B cell (primary cell): ENCODE data around the gene EMP1. TPM values are rescaled to one million over a fixed set of nuclear protein-coding genes. Genes with fewer than 3 reads are reported as not detected.

Experiments used
- ATAC-seq: fragments of 200-7000 bp; cut with Tn5 transposase; one replicate; pipeline ENCODE4 v1.10.0; 2021; ENCODE audit warnings: low read depth, mild to moderate bottlenecking, moderate number of reproducible peaks, moderate library complexity
- CTCF ChIA-PET: fragments of 350-600 bp; sonication (Branson Sonifier 250); formaldehyde crosslinking; loops from one replicate; lab custom pipeline; 2021; ENCODE audit warnings: antibody characterized with exemption, inconsistent platforms; lab: Charles Lee
- POLR2A ChIA-PET: fragments of 350-600 bp; sonication (Branson Sonifier 250); formaldehyde crosslinking; loops from one replicate; lab custom pipeline; 2021; ENCODE audit warnings: antibody characterized with exemption; lab: Charles Lee
- DNase-seq: peaks from one replicate; pipeline ENCODE4 v3.0.0; 2013
- H2AFZ ChIP-seq: 2 replicates; pipeline ENCODE4 v1.6.1; 2012; ENCODE audit warnings: mild to moderate bottlenecking, low read depth, low read length; ENCODE audit not compliant: insufficient read depth, poor library complexity, severe bottlenecking
- H3K27ac ChIP-seq, 2 donors: 1 replicate in 1 of 2; 2 replicates in 1 of 2; pipeline ENCODE4 v1.5.1; 2012 to 2013; ENCODE audit warnings: low read length in 2 of 2, mild to moderate bottlenecking in 2 of 2, moderate library complexity in 1 of 2
- H3K27me3 ChIP-seq, 4 experiments: fragments of 200-600 bp in 1 of 4; sonication (generic) in 1 of 4; replicated peaks in 1 of 4; 1 replicate in 2 of 4; 2 replicates in 2 of 4; pipeline versions ENCODE4 v1.6.1 to v1.7.0; 2013 to 2016; ENCODE audit warnings: low read length in 3 of 4, mild to moderate bottlenecking in 2 of 4, mixed read lengths in 1 of 4, moderate library complexity in 1 of 4; ENCODE audit not compliant: insufficient read depth in 4 of 4, control insufficient read depth in 3 of 4; ENCODE audit errors: control extremely low read depth in 1 of 4
- H3K36me3 ChIP-seq, 2 experiments: replicated peaks in 1 of 2; 1 replicate in 1 of 2; 2 replicates in 1 of 2; pipeline versions ENCODE4 v1.6.1 to v1.7.1; 2013; ENCODE audit warnings: low read length in 1 of 2; ENCODE audit not compliant: insufficient read depth in 2 of 2, control insufficient read depth in 1 of 2; ENCODE audit errors: control extremely low read depth in 1 of 2, extremely low read depth in 1 of 2
- H3K4me1 ChIP-seq, 2 donors: fragments of 200-600 bp in 1 of 2; sonication (generic) in 1 of 2; 1 replicate in 1 of 2; 2 replicates in 1 of 2; pipeline versions ENCODE4 v1.5.1 to v1.6.1; 2013 to 2017; ENCODE audit warnings: low read length in 2 of 2; ENCODE audit not compliant: control insufficient read depth in 2 of 2, insufficient read depth in 2 of 2
- H3K4me2 ChIP-seq: replicated peaks from 2 replicates; pipeline ENCODE3; 2012; ENCODE audit warnings: mild to moderate bottlenecking, low read depth, low read length; ENCODE audit not compliant: poor library complexity, severe bottlenecking
- H3K4me3 ChIP-seq, 5 experiments: fragments of 200-600 bp in 1 of 5; sonication (generic) in 1 of 5; 1 replicate in 3 of 5; 2 replicates in 2 of 5; pipeline versions ENCODE4 v1.5.1 to v1.7.0; 2011 to 2016; ENCODE audit warnings: low read length in 4 of 5, mild to moderate bottlenecking in 4 of 5, low read depth in 2 of 5, control low read depth in 1 of 5, moderate library complexity in 1 of 5; ENCODE audit not compliant: insufficient read depth in 1 of 5; ENCODE audit errors: control extremely low read depth in 1 of 5, extremely low read depth in 1 of 5
- H3K79me2 ChIP-seq: fragments of 200-600 bp; sonication (generic); one replicate; pipeline ENCODE4 v1.6.0; 2016; ENCODE audit warnings: low read length; ENCODE audit not compliant: control insufficient read depth, insufficient read depth
- H3K9ac ChIP-seq: fragments of 200-600 bp; sonication (generic); 2 replicates; pipeline ENCODE4 v1.6.1; 2017; ENCODE audit warnings: mild to moderate bottlenecking, low read length, moderate library complexity
- H3K9me3 ChIP-seq, 3 donors: one replicate each; pipeline versions ENCODE4 v1.6.1 to v1.7.1; 2013; ENCODE audit warnings: low read length in 2 of 3; ENCODE audit not compliant: control insufficient read depth in 2 of 3, insufficient read depth in 1 of 3; ENCODE audit errors: control extremely low read depth in 1 of 3
- H4K20me1 ChIP-seq: 2 replicates; pipeline ENCODE4 v1.6.0; 2012; ENCODE audit warnings: mild to moderate bottlenecking, low read length; ENCODE audit not compliant: insufficient read depth, control insufficient read depth, poor library complexity, severe bottlenecking
- H3K27ac Mint-ChIP-seq: one replicate; pipeline ENCODE4 v1.8.0; 2021; ENCODE audit warnings: mixed read lengths
- H3K27me3 Mint-ChIP-seq: one replicate; pipeline ENCODE4 v1.8.0; 2021; ENCODE audit warnings: mixed read lengths
- H3K4me1 Mint-ChIP-seq: one replicate; pipeline ENCODE4 v1.8.0; 2021; ENCODE audit warnings: mixed read lengths
- H3K4me3 Mint-ChIP-seq: one replicate; pipeline ENCODE4 v1.8.0; 2021; ENCODE audit warnings: mixed read lengths
- H3K9me3 Mint-ChIP-seq: one replicate; pipeline ENCODE4 v1.8.0; 2022; ENCODE audit warnings: mixed read lengths; ENCODE audit not compliant: insufficient read depth
- EZH2 ChIP-seq: IDR thresholded peaks from 2 replicates; pipeline ENCODE4 v1.6.1; 2012; ENCODE audit warnings: borderline replicate concordance, low read depth, mild to moderate bottlenecking, moderate library complexity, low read length; ENCODE audit not compliant: insufficient read depth, poor library complexity, severe bottlenecking
- WGBS: methylation state at CpG from one replicate; pipeline ENCODE4 v1.1.5; 2013; ENCODE audit warnings: missing lambda C conversion rate; ENCODE audit not compliant: insufficient coverage; 5-methylcytosine and 5-hydroxymethylcytosine counted together
- intact Hi-C: fragments of 100-400 bp; cut with micrococcal nuclease; formaldehyde crosslinking; loops from one replicate; pipeline ENCODE4 v1.10.0; 2022
- polyA plus RNA-seq: library from polyadenylated mRNA; depleted of rRNA; stranded (reverse); fragments of >200 nt; gene quantifications from 2 replicates; pipeline ENCODE4 v1.2.3, GENCODE V29; 2012
- total RNA-seq, 2 donors: library from RNA; stranded (reverse); fragments of 120-200 nt in 1 of 2; gene quantifications; 1 replicate in 1 of 2; 2 replicates in 1 of 2; pipeline versions ENCODE4 v1.2.3 to v1.2.4, GENCODE V29; 2013 to 2022
- TF ChIP-seq, protein P1 (sequence below): fragments of 200-600 bp; IDR thresholded peaks from one replicate; pipeline ENCODE4 v1.8.0; 2022; ENCODE audit warnings: antibody characterized with exemption, mild to moderate bottlenecking

The EMP1 gene
- total and polyA plus RNA-seq, 2 donors (not counting 1 experiment from before 2014, with no cell fraction given), result 0.07 to 0.64 TPM

DNA sequence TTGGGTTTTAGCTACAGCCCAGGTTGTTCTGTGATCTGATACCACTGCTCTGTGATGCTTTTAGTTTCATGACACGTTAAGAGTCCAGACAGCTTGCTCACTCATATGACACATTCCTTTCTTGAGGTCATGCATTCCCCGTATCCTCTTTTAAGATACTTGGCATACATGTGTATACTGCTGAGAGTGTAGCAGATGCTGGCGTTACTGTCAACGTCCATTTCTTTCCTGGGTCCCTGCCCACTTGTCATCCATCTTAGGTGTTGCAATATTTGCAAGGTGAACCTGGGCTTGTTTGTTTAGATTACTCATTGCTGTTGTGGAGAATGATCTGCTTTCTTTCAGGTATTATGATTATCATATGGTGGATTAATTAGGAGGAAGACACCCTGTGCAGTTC is 9.1 kb upstream of the EMP1 start:
- TF ChIP-seq EZH2, result no peak
- TF ChIP-seq, protein P1, sequence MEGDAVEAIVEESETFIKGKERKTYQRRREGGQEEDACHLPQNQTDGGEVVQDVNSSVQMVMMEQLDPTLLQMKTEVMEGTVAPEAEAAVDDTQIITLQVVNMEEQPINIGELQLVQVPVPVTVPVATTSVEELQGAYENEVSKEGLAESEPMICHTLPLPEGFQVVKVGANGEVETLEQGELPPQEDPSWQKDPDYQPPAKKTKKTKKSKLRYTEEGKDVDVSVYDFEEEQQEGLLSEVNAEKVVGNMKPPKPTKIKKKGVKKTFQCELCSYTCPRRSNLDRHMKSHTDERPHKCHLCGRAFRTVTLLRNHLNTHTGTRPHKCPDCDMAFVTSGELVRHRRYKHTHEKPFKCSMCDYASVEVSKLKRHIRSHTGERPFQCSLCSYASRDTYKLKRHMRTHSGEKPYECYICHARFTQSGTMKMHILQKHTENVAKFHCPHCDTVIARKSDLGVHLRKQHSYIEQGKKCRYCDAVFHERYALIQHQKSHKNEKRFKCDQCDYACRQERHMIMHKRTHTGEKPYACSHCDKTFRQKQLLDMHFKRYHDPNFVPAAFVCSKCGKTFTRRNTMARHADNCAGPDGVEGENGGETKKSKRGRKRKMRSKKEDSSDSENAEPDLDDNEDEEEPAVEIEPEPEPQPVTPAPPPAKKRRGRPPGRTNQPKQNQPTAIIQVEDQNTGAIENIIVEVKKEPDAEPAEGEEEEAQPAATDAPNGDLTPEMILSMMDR, result no peak
- H3K9ac ChIP-seq, result no peak overlapping the region
- POLR2A ChIA-PET, result no interaction called here
- H3K27me3 Mint-ChIP-seq, result peaks cover 47% of the 10 kb centered on the region
- no peaks in the 10 kb centered on the region for H3K4me1 Mint-ChIP-seq
- no peak overlapping the region for H3K4me2 ChIP-seq
- H3K9me3 Mint-ChIP-seq, result no peaks in the 10 kb centered on the region
- H3K36me3 ChIP-seq, result no peaks in the 10 kb centered on the region
- no peaks in the 10 kb centered on the region for H3K9me3 ChIP-seq
- ATAC-seq, result no peak
- intact Hi-C loops, result no loop called here
- no peak overlapping the region for H2AFZ ChIP-seq
- H3K4me1 ChIP-seq, result no peaks in the 10 kb centered on the region
- H3K27ac ChIP-seq, result no peak overlapping the region
- peaks cover 0 to 18% (median 1%) of the 10 kb centered on the region in 4 experiments for H3K27me3 ChIP-seq
- no peak overlapping the region for H3K27ac Mint-ChIP-seq
- DNase-seq, result no peak
- no peak overlapping the region for H3K4me3 ChIP-seq
- no peak overlapping the region for H3K4me3 Mint-ChIP-seq
- CTCF ChIA-PET, result no interaction called here
- H3K79me2 ChIP-seq, result no peaks in the 10 kb centered on the region
- WGBS, result no CpG with 5 or more reads among the region's 4 CpGs
- H4K20me1 ChIP-seq, result no peaks in the 10 kb centered on the region

DNA sequence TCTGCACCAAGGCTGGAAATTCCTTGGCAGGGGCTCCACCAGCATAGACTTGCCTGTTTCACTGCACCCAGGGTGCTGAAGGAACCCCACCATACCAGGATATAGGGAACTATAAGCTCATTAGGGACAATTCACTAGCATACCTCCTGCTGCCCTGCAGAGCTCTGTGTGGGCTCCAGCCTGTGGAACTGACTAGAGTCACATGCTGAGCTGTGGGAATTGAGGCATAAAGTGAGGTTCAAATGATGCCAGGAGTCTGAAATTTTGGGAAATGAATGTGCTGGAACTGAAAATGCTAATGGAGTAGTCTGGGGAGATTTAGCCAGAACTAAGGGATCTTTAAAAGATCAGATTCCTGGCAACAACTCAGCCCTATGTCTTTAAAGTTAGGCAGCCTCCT is 7.3 kb upstream of the EMP1 start:
- Histone ChIP-seq H3K4me1 (no peaks in the 10 kb centered on the region), H3K36me3 (no peaks in the 10 kb centered on the region), H2AFZ (no peak overlapping the region), H4K20me1 (no peaks in the 10 kb centered on the region), H3K79me2 (no peaks in the 10 kb centered on the region), H3K27ac (no peak overlapping the region), H3K9me3 (no peaks in the 10 kb centered on the region), H3K4me2 (no peak overlapping the region), H3K27me3 (peaks cover 0 to 15% (median 1%) of the 10 kb centered on the region in 4 experiments), H3K9ac (no peak overlapping the region), H3K4me3 (no peak overlapping the region)
- DNase-seq, result no peak
- CTCF ChIA-PET, result interaction anchor here (1.3 to 1.7 kb wide), 2 partner anchors 23 to 91 kb away, joined by 3 to 4 read pairs; no protein-coding TSS in a partner anchor
- no peak for TF ChIP-seq EZH2
- TF ChIP-seq, protein P1, result no peak
- no peak for ATAC-seq
- H3K4me1 Mint-ChIP-seq, result no peaks in the 10 kb centered on the region
- H3K4me3 Mint-ChIP-seq, result no peak overlapping the region
- intact Hi-C loops, result no loop called here
- POLR2A ChIA-PET, result no interaction called here
- H3K27me3 Mint-ChIP-seq, result peaks cover 48% of the 10 kb centered on the region
- H3K9me3 Mint-ChIP-seq, result no peaks in the 10 kb centered on the region
- no peak overlapping the region for H3K27ac Mint-ChIP-seq
